HCT116 (cell line): ENCODE results near the gene SAC3D1. TPM values are rescaled to one million over a fixed set of nuclear protein-coding genes. Genes with fewer than 3 reads are reported as not detected.

ENCODE experiments used
- ATAC-seq: fragments of 200-7000 bp; cut with Tn5 transposase; 2 replicates; pipeline ENCODE4 v1.9.1; 2020; ENCODE audit warnings: mild to moderate bottlenecking, moderate library complexity
- BruUV-seq: library from RNA; stranded (reverse); fragments of 400-500 nt; replicated peaks from 2 replicates; lab custom pipeline; 2021; lab: Mats Ljungman, UMichigan
- CTCF ChIA-PET: fragments of 300-600 bp; sonication (Branson Sonifier 250); formaldehyde crosslinking; loops from one replicate; lab custom pipeline; 2021; ENCODE audit warnings: antibody characterized with exemption; lab: Charles Lee
- POLR2A ChIA-PET: fragments of 300-600, 350-600 bp; sonication (Branson Sonifier 250); formaldehyde crosslinking; loops from one replicate; lab custom pipeline; 2021; ENCODE audit warnings: antibody characterized with exemption; lab: Charles Lee
- RAD21 ChIA-PET, 2 experiments: fragments of 300-600 bp; sonication (Branson Sonifier 250); formaldehyde crosslinking; loops; one replicate each; lab custom pipeline; 2023; ENCODE audit warnings: low total read pairs in 2 of 2; ENCODE audit not compliant: uncharacterized antibody in 2 of 2, unreplicated experiment in 2 of 2, low non-redundant PET in 1 of 2; lab: Charles Lee
- DNase-seq: peaks from one replicate; pipeline ENCODE4 v3.0.0-alpha.2; 2010; ENCODE audit warnings: low read depth, low spot score
- H2AFZ ChIP-seq: fragments of 200-600 bp; shearing (Covaris generic), sonication (generic); 2 replicates; pipeline ENCODE4 v1.6.1; 2017; ENCODE audit warnings: low read depth, mixed run types, mixed read lengths, antibody characterized with exemption, low read length; ENCODE audit not compliant: poor library complexity, severe bottlenecking
- H3K27ac ChIP-seq: 2 replicates; pipeline ENCODE4 v1.5.1; 2012; ENCODE audit warnings: low read depth, low read length
- H3K27me3 ChIP-seq: fragments of 200-600 bp; sonication (generic); 2 replicates; pipeline ENCODE4 v1.6.1; 2016; ENCODE audit warnings: mixed run types, low read length, mixed read lengths; ENCODE audit not compliant: insufficient read depth
- H3K36me3 ChIP-seq, 2 experiments: fragments of 200-500 bp in 1 of 2; fragments of 200-600 bp in 1 of 2; sonication (Bioruptor generic) in 1 of 2; sonication (generic) in 1 of 2; 2 replicates each; pipeline versions ENCODE4 v1.5.1 to v1.6.1; 2014 to 2016; ENCODE audit warnings: low read length in 2 of 2, inconsistent platforms in 1 of 2, mixed read lengths in 1 of 2, mixed run types in 1 of 2; ENCODE audit not compliant: insufficient read depth in 2 of 2, control insufficient read depth in 1 of 2
- H3K4me1 ChIP-seq, 2 experiments: fragments of 200-600 bp in 1 of 2; sonication (generic) in 1 of 2; 2 replicates each; pipeline versions ENCODE4 v1.5.1 to v1.6.1; 2012 to 2017; ENCODE audit warnings: low read length in 2 of 2, inconsistent platforms in 1 of 2, mild to moderate bottlenecking in 1 of 2, mixed read lengths in 1 of 2, mixed run types in 1 of 2, moderate library complexity in 1 of 2; ENCODE audit not compliant: insufficient read depth in 2 of 2, control insufficient read depth in 1 of 2
- H3K4me2 ChIP-seq: fragments of 200-600 bp; sonication (generic); 2 replicates; pipeline ENCODE4 v1.6.1; 2017; ENCODE audit warnings: mixed run types, low read length, mixed read lengths
- H3K4me3 ChIP-seq, 2 experiments: fragments of 200-600 bp in 1 of 2; sonication (generic) in 1 of 2; replicated peaks in 1 of 2; 2 replicates each; pipeline ENCODE4 v1.5.1; 2011 to 2016; ENCODE audit warnings: low read length in 2 of 2, control low read depth in 1 of 2, low read depth in 1 of 2, mild to moderate bottlenecking in 1 of 2, mixed read lengths in 1 of 2, mixed run types in 1 of 2
- H3K79me2 ChIP-seq: fragments of 200-600 bp; sonication (generic); 2 replicates; pipeline ENCODE4 v1.6.1; 2017; ENCODE audit warnings: mild to moderate bottlenecking, mixed run types, low read length, moderate library complexity, mixed read lengths; ENCODE audit not compliant: insufficient read depth
- H3K9ac ChIP-seq: fragments of 200-600 bp; sonication (generic); 2 replicates; pipeline ENCODE4 v1.6.1; 2016; ENCODE audit warnings: low read length, mixed read lengths
- H3K9me2 ChIP-seq: fragments of 200-600 bp; sonication (generic), shearing (Covaris generic); 2 replicates; pipeline ENCODE4 v1.6.1; 2017; ENCODE audit warnings: mixed run types, mild to moderate bottlenecking, moderate library complexity; ENCODE audit not compliant: insufficient read depth
- H3K9me3 ChIP-seq, 2 experiments: fragments of 200-500 bp in 1 of 2; fragments of 200-600 bp in 1 of 2; sonication (Bioruptor generic) in 1 of 2; sonication (generic) in 1 of 2; 2 replicates each; pipeline ENCODE4 v1.6.1; 2014 to 2017; ENCODE audit warnings: low read length in 2 of 2, mixed read lengths in 2 of 2, inconsistent platforms in 1 of 2, low read depth in 1 of 2, mild to moderate bottlenecking in 1 of 2, mixed run types in 1 of 2, moderate library complexity in 1 of 2; ENCODE audit not compliant: control insufficient read depth in 1 of 2, insufficient read depth in 1 of 2
- H4K20me1 ChIP-seq: fragments of 200-600 bp; sonication (generic), shearing (Covaris generic); 2 replicates; pipeline ENCODE4 v1.6.1; 2017; ENCODE audit warnings: mixed run types, mild to moderate bottlenecking, moderate library complexity; ENCODE audit not compliant: insufficient read depth
- ATF3 ChIP-seq: IDR thresholded peaks from 2 replicates; pipeline ENCODE4 v1.6.1; 2012
- CBX3 ChIP-seq: IDR thresholded peaks from 2 replicates; pipeline ENCODE4 v1.6.1; 2012; ENCODE audit warnings: low read depth
- CEBPB ChIP-seq: IDR thresholded peaks from 2 replicates; pipeline ENCODE4 v1.6.1; 2012; ENCODE audit warnings: low read depth
- CTCF ChIP-seq, 3 experiments: fragments of 200-600 bp in 1 of 3; sonication (generic) in 1 of 3; IDR thresholded peaks in 2 of 3; conservative IDR thresholded peaks in 1 of 3; 2 replicates each; pipeline ENCODE4 v1.5.1; 2012 to 2017; ENCODE audit warnings: low read depth in 2 of 3, low read length in 2 of 3, antibody characterized with exemption in 1 of 3, borderline replicate concordance in 1 of 3, control low read depth in 1 of 3, mild to moderate bottlenecking in 1 of 3, mixed read lengths in 1 of 3, mixed run types in 1 of 3, moderate library complexity in 1 of 3; ENCODE audit not compliant: insufficient read depth in 1 of 3
- EGR1 ChIP-seq: IDR thresholded peaks from 2 replicates; pipeline ENCODE4 v1.6.1; 2012; ENCODE audit warnings: low read depth
- ELF1 ChIP-seq: IDR thresholded peaks from 2 replicates; pipeline ENCODE4 v1.6.1; 2012; ENCODE audit warnings: low read depth, borderline replicate concordance
- EZH2phosphoT487 ChIP-seq: fragments of 200-600 bp; IDR thresholded peaks from 2 replicates; pipeline ENCODE4 v1.6.1; 2018; ENCODE audit warnings: antibody characterized with exemption, borderline replicate concordance
- JUND ChIP-seq: IDR thresholded peaks from 2 replicates; pipeline ENCODE4 v1.6.1; 2012
- MAX ChIP-seq: IDR thresholded peaks from 2 replicates; pipeline ENCODE4 v1.6.1; 2012
- POLR2A ChIP-seq: IDR thresholded peaks from 2 replicates; pipeline ENCODE4 v1.7.0; 2011; ENCODE audit warnings: borderline replicate concordance; ENCODE audit not compliant: insufficient read depth, insufficient read length; ENCODE audit errors: extremely low read depth
- POLR2AphosphoS5 ChIP-seq: IDR thresholded peaks from 2 replicates; pipeline ENCODE4 v1.6.1; 2011; ENCODE audit warnings: mild to moderate bottlenecking, low read depth, low read length, moderate library complexity
- RAD21 ChIP-seq: IDR thresholded peaks from 2 replicates; pipeline ENCODE4 v1.6.1; 2012; ENCODE audit warnings: low read depth, mild to moderate bottlenecking
- SIN3A ChIP-seq: IDR thresholded peaks from 2 replicates; pipeline ENCODE4 v1.6.1; 2012; ENCODE audit warnings: low read depth
- SRF ChIP-seq: IDR thresholded peaks from 2 replicates; pipeline ENCODE4 v1.6.1; 2012; ENCODE audit warnings: low read depth
- YY1 ChIP-seq: IDR thresholded peaks from 2 replicates; pipeline ENCODE4 v1.6.1; 2011; ENCODE audit warnings: low read length, low read depth, moderate library complexity, mild to moderate bottlenecking; ENCODE audit not compliant: insufficient replicate concordance; ENCODE audit errors: extremely low read depth
- ZFX ChIP-seq: fragments of 450-650 bp; IDR thresholded peaks from 2 replicates; pipeline ENCODE4 v1.6.1; 2017
- ZNF274 ChIP-seq: fragments of 200-500 bp; sonication (Bioruptor generic); IDR thresholded peaks from 2 replicates; pipeline ENCODE4 v1.6.1; 2014; ENCODE audit warnings: mild to moderate bottlenecking, low read depth, low read length, inconsistent platforms
- intact Hi-C: fragments of 100-400 bp; cut with micrococcal nuclease; formaldehyde crosslinking; loops from 2 replicates; pipeline ENCODE4 v1.10.0; 2022
- total RNA-seq: library from RNA; stranded (reverse); gene quantifications from one replicate; pipeline ENCODE4 v1.2.1, GENCODE V29; 2021; ENCODE audit not compliant: unreplicated experiment

The SAC3D1 gene
- total RNA-seq, 1 experiment from 2014 or later = 36.9 TPM

GRCh38 chr11:65065851-65066250 is 24.8 kb downstream of the SAC3D1 start:
- no TSS peak for BruUV-seq
- Histone ChIP-seq H3K4me3 (no peak overlapping the region), H3K36me3 (no peaks in the 10 kb centered on the region), H4K20me1 (no peaks in the 10 kb centered on the region), H2AFZ (no peak overlapping the region), H3K9me3 (no peaks in the 10 kb centered on the region), H3K4me2 (no peak overlapping the region), H3K27ac (no peak overlapping the region), H3K9ac (no peak overlapping the region), H3K79me2 (no peaks in the 10 kb centered on the region), H3K4me1 (no peaks in the 10 kb centered on the region), H3K27me3 (no peaks in the 10 kb centered on the region), H3K9me2 (no peaks in the 10 kb centered on the region)
- RAD21 ChIA-PET = no interaction called here
- intact Hi-C loops = no loop called here
- POLR2A ChIA-PET = no interaction called here
- no peak for DNase-seq
- ATAC-seq = no peak
- CTCF ChIA-PET = no interaction called here
- TF ChIP-seq ATF3 = no peak
- no peak for TF ChIP-seq ZNF274
- no peak for TF ChIP-seq MAX
- TF ChIP-seq YY1 = no peak
- TF ChIP-seq SRF = no peak
- no peak for TF ChIP-seq EGR1
- no peak for TF ChIP-seq POLR2A
- no peak for TF ChIP-seq ELF1
- TF ChIP-seq JUND = no peak
- no peak for TF ChIP-seq CEBPB
- TF ChIP-seq CTCF (IDR thresholded peaks at IDR 0.05 in 2 of 3, conservative IDR thresholded peaks at IDR 0.05 in 1 of 3; ENCODE audit: borderline replicate concordance in 1 of 3, insufficient read depth in 1 of 3, low read depth in 2 of 3, low read length in 2 of 3) = no peak
- no peak for TF ChIP-seq POLR2AphosphoS5
- TF ChIP-seq SIN3A = no peak
- TF ChIP-seq ZFX = no peak
- no peak for TF ChIP-seq RAD21
- TF ChIP-seq EZH2phosphoT487 = no peak
- TF ChIP-seq CBX3 = no peak
